ENCODE results near the gene SDHAF4.
"Not testable (repeated sequence)": the region's sequence is repeated elsewhere in the genome, so short reads cannot be mapped to it uniquely, and the experiment has no call there.

The SDHAF4 gene

GRCh38 chr6:70566751-70567382 is at the start of gene SDHAF4:
Gene SDHAF4, plus strand, starts transcription at chr6:70566930. Its CDS starts 11 bp downstream, at chr6:70566941.
- in situ Hi-C loops (cut with MboI; ENCODE audit: low sequenced_read_pairs) = no loop called here

- in situ Hi-C loops (cut with MboI; ENCODE audit: low sequenced_read_pairs) = no loop called here
These were observed 48.0 kb upstream of the SDHAF4 start for GRCh38 chr6:70518723-70519122.

DNA sequence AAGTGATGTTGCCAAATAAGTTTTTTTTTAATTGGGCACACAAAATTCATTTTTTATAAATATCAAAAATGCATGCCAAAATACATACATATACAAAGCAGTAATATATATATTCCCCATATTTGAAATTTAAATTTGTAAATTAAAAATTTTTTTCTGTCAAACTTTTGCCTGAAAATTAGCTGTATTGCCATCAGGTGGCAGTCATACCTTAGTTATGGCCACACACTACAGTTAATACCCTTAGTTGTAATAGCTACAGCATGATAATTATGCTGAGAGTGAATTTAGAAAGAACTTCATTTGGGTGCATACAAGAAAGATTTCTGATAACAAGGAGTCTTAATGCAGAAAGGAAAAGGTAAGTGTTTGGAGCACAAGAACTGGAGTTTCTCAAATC is 46.2 kb upstream of the SDHAF4 start:
- in situ Hi-C loops (cut with MboI; ENCODE audit: low sequenced_read_pairs) = no loop called here

GRCh38 chr6:70524721-70525286 is 41.9 kb upstream of the SDHAF4 start:
- in situ Hi-C loops (cut with MboI; ENCODE audit: low sequenced_read_pairs) = no loop called here

DNA sequence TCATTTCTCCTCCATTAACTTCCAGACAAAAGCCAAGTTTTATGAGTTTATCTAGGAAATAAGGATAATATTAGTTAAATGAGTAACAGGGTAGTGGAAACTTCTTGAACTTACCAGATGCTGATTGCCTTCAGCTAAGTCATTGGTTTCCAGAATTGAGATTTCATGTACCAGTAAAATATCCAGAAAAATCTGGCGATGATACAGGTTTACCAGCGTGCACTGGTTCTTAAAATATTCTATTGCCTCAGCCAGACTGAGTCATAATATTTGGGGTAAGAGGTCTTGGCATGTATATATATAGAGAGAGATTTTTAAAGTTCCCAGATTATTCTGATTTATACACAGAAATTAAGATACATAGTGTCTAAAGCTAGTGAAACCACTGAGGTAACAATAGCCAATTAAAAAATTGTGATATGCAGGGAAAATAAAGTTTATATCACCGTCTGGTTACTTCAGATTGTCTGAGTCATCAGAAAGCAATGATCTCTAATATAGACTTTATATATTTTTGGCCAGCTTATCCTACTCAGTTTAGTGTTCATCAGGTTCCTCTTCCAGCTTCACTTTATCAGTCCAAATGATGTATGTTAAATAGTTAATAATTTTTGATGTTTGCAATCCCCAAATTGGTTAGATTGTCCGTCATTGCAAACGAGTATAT is 39.5 kb upstream of the SDHAF4 start:
- in situ Hi-C loops (cut with MboI; ENCODE audit: low sequenced_read_pairs) = no loop called here

GRCh38 chr6:70530023-70530422 is 36.7 kb upstream of the SDHAF4 start:
- in situ Hi-C loops (cut with MboI; ENCODE audit: low sequenced_read_pairs) = no loop called here

- in situ Hi-C loops (cut with MboI; ENCODE audit: low sequenced_read_pairs) = no loop called here
These were observed 35.6 kb upstream of the SDHAF4 start for GRCh38 chr6:70531133-70531532.

DNA sequence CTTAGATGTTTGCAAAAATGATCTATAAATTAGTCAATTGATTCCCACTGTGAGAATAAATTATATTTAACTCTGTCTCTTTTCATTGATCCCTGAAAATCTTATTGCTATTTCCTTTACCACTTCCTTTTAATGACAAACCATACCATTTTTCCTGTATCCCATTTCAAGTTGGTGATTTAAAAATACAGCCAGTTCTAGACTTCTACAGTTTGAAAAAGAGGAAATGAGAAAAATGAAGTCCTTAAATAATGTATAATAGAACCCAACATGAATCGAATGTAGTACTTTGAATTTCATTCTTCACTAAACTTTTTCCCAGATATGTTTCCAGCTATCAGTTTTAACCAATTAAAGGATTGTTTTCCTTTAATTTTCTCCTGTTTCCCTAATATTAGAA is 29.5 kb upstream of the SDHAF4 start:
- in situ Hi-C loops (cut with MboI; ENCODE audit: low sequenced_read_pairs) = no loop called here

DNA sequence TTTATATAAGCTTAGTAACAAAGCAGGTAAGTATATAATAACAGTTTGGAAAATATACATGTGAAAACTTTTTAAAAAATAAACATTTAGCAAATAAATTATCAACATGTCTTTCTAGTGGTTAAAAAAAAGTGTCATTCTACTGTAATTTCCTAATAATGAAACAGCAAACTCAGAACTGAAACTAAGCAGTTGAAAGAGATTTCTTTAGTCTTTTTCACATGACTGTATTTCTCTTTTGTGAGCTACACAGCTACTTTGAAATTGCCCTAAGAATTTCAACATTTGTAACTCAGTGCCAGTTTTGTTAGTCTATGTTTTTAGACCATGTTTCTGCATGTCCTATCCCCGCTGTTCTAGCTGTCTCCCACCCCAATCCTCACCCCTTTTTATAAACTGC is 28.4 kb upstream of the SDHAF4 start:
- in situ Hi-C loops (cut with MboI; ENCODE audit: low sequenced_read_pairs) = no loop called here

DNA sequence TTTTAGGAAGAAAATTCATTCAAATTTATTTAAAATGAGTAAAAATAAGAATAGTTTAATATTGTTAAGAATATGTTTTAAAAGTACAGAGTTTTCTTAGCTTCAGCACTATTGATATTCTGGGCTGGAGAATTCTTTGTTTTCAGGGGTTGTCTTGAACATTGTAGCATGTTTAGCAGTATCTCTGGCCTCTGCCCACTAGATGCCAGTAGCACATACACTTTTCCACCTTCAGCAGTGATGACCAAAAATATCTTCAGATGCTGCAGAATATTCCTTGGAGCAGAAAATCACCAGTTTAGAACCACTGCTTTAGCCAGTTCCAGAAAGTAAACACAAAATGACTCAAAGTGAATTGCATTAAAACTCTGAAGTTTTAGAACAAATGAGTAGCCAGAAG is 19.4 kb upstream of the SDHAF4 start:
- in situ Hi-C loops (cut with MboI; ENCODE audit: low sequenced_read_pairs) = no loop called here

GRCh38 chr6:70547905-70548304 is 18.8 kb upstream of the SDHAF4 start:
- in situ Hi-C loops (cut with MboI; ENCODE audit: low sequenced_read_pairs) = no loop called here

DNA sequence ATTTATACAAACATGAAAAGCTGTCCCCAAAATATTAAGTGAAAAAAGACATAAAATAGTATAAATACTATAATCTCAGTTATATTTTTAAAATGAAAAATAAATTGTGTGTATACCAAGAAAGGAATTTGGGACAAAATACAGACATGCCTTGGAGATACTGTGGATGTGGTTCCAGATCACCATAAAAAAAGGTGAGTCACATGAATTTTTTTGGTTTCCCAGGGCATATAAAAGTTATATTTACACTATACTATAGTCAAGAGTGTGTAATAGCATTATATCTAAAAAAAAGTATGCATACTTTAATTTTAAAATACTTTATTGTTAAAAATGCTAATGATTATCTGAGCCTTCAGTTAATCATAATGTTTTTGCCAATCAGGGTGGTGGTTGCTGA is 17.4 kb upstream of the SDHAF4 start:
- in situ Hi-C loops (cut with MboI; ENCODE audit: low sequenced_read_pairs) = no loop called here

DNA sequence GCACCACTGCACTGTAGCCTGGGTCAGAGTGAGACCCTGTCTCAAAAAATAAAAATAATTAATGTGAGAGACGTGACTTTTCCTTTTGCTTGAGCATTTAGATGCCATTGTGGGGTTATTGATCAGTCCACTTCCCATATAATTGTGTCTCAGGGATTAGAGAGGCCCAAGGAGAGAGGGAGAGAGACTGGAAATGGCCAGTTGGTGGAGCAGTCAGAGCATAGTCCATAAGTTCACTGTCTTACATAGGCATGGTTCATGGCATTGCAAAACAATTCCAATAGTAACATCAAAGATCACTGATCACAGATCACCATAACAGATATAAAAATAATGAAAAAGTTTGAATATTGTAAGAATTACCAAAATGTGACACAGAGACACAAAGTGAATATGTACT is 15.2 kb upstream of the SDHAF4 start:
- in situ Hi-C loops (cut with MboI; ENCODE audit: low sequenced_read_pairs) = no loop called here

GRCh38 chr6:70552286-70552940 is 14.3 kb upstream of the SDHAF4 start:
- in situ Hi-C loops (cut with MboI; ENCODE audit: low sequenced_read_pairs) = not testable (repeated sequence)

GRCh38 chr6:70552974-70553373 is 13.8 kb upstream of the SDHAF4 start:
- in situ Hi-C loops (cut with MboI; ENCODE audit: low sequenced_read_pairs) = no loop called here

DNA sequence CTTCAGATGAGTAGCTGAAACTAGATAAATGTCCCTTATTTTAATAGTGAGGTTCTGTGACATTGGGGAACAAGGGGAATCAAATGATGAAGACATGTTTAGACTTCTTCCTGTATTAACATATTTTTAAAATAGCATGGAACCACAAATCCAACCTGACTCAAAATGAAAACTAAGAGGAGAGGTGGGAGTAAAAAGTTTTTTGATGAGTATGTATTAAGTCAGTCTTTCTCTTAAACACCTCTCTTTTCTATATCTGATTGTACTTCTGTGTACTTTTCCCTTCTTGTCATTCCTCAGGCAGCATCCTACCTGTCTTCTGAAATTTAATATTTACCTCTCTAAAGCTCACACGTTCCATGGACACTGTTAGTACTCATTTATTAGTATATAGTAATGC is 8.7 kb upstream of the SDHAF4 start:
- in situ Hi-C loops (cut with MboI; ENCODE audit: low sequenced_read_pairs) = no loop called here

DNA sequence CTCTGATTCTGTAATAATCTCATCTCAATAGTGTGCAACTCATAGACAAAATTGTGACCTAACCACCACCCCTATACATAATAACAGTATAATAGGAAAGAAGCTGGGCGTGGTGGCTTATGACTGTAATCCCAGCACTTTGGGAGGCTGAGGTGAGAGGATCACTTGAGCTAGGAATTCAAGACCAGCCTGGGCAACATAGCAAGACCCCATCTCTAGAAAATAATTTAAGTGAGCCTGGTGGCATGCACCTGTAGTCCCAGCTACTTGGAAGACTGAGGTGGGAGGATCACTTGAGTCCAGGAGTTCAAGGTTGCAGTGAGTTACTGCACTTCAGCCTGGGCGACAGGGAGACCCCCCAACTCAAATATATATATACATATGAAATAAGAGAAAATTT is 4.3 kb upstream of the SDHAF4 start:
- in situ Hi-C loops (cut with MboI; ENCODE audit: low sequenced_read_pairs) = not testable (repeated sequence)

GRCh38 chr6:70563530-70563929 is 3.2 kb upstream of the SDHAF4 start:
- in situ Hi-C loops (cut with MboI; ENCODE audit: low sequenced_read_pairs) = no loop called here

- in situ Hi-C loops (cut with MboI; ENCODE audit: low sequenced_read_pairs) = no loop called here
These were observed 7.9 kb downstream of the SDHAF4 start for GRCh38 chr6:70574643-70575042.

DNA sequence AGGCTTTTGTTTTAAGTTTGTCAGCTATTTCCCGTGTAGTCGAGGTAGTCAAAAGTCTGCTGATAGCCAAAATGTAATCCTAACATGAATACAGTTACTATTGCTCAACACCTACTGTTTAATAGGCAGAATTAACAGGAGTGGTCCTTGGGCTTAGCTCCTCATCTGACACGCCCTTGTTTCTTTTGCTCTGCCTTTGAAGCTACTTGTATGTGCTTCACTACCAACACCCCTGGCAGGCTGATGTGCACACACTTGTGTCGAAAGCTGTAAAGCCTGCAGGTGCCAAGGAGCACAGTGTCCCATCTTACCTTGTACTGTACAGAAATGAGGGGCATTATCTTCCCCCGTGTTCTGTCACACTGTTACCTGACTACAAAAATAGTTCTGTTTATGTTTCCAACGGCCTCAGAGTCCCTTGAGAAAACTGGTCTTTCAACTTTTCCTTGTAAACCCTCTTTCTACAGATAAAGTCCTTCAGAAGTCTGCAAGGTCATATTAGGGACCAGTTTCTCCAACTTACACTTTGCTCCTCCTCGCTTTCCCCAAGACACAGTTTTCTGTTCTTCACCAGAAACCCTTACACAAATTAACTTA is 9.3 kb downstream of the SDHAF4 start:
- in situ Hi-C loops (cut with MboI; ENCODE audit: low sequenced_read_pairs) = no loop called here

DNA sequence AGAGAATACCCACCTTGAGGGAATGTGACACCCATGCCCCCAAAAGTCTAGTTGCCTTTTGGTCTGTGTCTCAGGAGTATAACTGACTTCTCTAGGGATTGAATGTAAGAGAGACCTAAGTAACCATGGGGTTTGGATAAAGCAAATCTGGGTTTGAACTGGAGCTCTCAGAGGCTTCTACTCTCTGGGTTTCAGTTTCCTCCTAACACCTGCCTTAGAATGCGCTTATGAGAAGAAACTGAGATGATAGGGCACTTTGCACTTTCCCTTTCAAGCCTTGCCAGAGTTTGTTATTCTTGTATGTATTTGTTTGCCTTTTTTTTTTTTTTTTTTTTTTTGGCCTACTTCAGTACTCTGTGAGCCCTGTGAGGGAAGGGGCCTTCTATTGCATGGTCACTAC is 19.4 kb downstream of the SDHAF4 start:
- in situ Hi-C loops (cut with MboI; ENCODE audit: low sequenced_read_pairs) = no loop called here

- in situ Hi-C loops (cut with MboI; ENCODE audit: low sequenced_read_pairs) = no loop called here
These were observed 23.7 kb downstream of the SDHAF4 start for GRCh38 chr6:70590400-70590799.
